Mesodermal cell (in vitro differentiated cells): ENCODE results near the gene LRRC36.

Experiments used
- H3K27ac ChIP-seq: 2 replicates; pipeline ENCODE4 v1.7.0; 2013; ENCODE audit warnings: mild to moderate bottlenecking, low read depth, low read length, moderate library complexity; ENCODE audit not compliant: severe bottlenecking
- H3K36me3 ChIP-seq: 2 replicates; pipeline ENCODE4 v1.7.1; 2013; ENCODE audit warnings: mild to moderate bottlenecking, low read length, moderate library complexity; ENCODE audit not compliant: control insufficient read depth, insufficient read depth
- H3K4me1 ChIP-seq: one replicate; pipeline ENCODE4 v1.7.1; 2013; ENCODE audit warnings: mild to moderate bottlenecking, low read length; ENCODE audit not compliant: insufficient read depth, control insufficient read depth, poor library complexity, severe bottlenecking
- H3K4me3 ChIP-seq: 2 replicates; pipeline ENCODE4 v1.7.0; 2013; ENCODE audit warnings: low read length, control low read depth, mild to moderate bottlenecking; ENCODE audit not compliant: insufficient read depth, poor library complexity, severe bottlenecking; ENCODE audit errors: extremely low read depth
- H3K9me3 ChIP-seq: 2 replicates; pipeline ENCODE4 v1.7.1; 2013; ENCODE audit warnings: mild to moderate bottlenecking, low read length, moderate library complexity; ENCODE audit not compliant: control insufficient read depth
- WGBS, 2 experiments: methylation state at CpG; one replicate each; pipeline ENCODE4 v1.1.5; 2013; ENCODE audit warnings: missing lambda C conversion rate in 2 of 2; ENCODE audit not compliant: insufficient coverage in 2 of 2; 5-methylcytosine and 5-hydroxymethylcytosine counted together

LRRC36 gene

GRCh38 chr16:67417333-67418061 is 90.9 kb downstream of the LRRC36 start:
- no peak overlapping the region for H3K4me3 ChIP-seq
- no peaks in the 10 kb centered on the region for H3K4me1 ChIP-seq
- no peak overlapping the region for H3K27ac ChIP-seq
- no peaks in the 10 kb centered on the region for H3K9me3 ChIP-seq
- H3K36me3 ChIP-seq, result no peaks in the 10 kb centered on the region
- WGBS, 2 experiments, result 83 to 93% methylated on average over 1 to 2 of the region's 2 CpGs

- Histone ChIP-seq H3K36me3 (no peaks in the 10 kb centered on the region), H3K9me3 (no peaks in the 10 kb centered on the region), H3K4me1 (peaks cover 5% of the 10 kb centered on the region), H3K27ac (no peak overlapping the region), H3K4me3 (no peak overlapping the region)
- 89 to 94% methylated on average over 2 of the region's 3 CpGs for WGBS, 2 experiments
Observed at GRCh38 chr16:67419502-67419901, 92.9 kb downstream of the LRRC36 start.

- peaks cover 5% of the 10 kb centered on the region for H3K4me1 ChIP-seq
- no peaks in the 10 kb centered on the region for H3K36me3 ChIP-seq
- WGBS, 2 experiments, result 77 to 100% methylated on average over 1 of the region's 3 CpGs
- H3K27ac ChIP-seq, result no peak overlapping the region
- H3K4me3 ChIP-seq, result no peak overlapping the region
- H3K9me3 ChIP-seq, result no peaks in the 10 kb centered on the region
Observed at GRCh38 chr16:67419931-67420330, 93.3 kb downstream of the LRRC36 start.

DNA sequence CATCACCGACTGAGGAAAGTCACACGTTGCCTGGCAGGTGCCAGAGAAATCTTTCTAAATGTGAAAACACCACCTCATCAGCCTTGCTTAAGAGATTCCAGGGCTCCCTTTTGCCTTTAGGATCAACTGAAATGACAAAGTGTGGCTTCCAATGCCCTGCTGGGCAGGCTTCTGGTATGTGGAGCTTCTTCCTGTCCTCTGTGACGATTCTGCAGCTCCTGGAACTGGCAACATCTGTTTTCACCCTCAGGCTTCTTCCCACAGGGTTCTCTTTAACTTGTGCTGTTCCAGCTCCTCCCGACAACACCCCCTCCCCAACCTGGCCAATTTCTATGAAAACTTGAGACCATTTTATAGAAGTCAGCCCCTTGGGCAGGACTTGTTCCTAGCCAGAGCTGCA is 94.4 kb downstream of the LRRC36 start:
- H3K9me3 ChIP-seq, result no peaks in the 10 kb centered on the region
- H3K27ac ChIP-seq, result no peak overlapping the region
- WGBS, 2 experiments, result 53 to 81% methylated on average over 4 of the region's 4 CpGs
- no peak overlapping the region for H3K4me3 ChIP-seq
- no peaks in the 10 kb centered on the region for H3K36me3 ChIP-seq
- peaks cover 8% of the 10 kb centered on the region for H3K4me1 ChIP-seq

GRCh38 chr16:67423015-67423414 is 96.4 kb downstream of the LRRC36 start:
- H3K4me3 ChIP-seq, result no peak overlapping the region

DNA sequence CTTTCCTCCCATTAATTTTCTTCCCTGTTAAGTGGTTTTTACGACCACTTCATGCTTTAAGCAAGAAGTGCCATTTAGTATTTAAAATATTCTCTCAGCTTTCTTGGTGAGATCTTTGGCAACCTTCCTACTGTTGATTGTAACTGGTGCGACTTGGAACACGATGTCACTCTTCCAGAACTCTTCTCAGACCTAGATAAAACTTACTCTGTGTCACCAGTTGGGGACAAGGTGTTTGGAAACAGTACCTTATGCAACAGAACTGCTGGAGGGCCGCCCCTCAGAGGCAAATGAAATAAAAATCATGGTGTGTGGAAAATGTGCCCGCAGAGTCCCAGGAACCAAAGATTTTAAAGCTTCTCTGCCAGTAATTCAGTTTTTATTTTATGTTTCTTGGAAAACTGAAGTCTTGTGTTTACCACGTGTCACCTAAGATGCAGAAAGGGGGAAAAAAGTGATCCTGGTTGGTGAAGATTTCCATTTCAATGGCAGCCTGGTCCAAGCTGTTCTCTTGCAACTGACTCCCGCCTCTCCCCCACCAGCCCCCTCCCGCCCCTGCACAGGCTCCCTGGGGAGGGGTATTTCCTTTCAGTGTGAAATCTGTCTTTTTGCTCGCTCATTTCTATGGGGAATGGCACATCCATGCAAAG is 97.1 kb downstream of the LRRC36 start:
- H3K27ac ChIP-seq, result no peak overlapping the region
- peaks cover 8% of the 10 kb centered on the region for H3K4me1 ChIP-seq
- H3K4me3 ChIP-seq, result no peak overlapping the region
- no peaks in the 10 kb centered on the region for H3K36me3 ChIP-seq
- H3K9me3 ChIP-seq, result no peaks in the 10 kb centered on the region
- WGBS, 2 experiments, result 14 to 22% methylated on average over 2 of the region's 9 CpGs

More at GRCh38 chr16:67423015-67423414, 96.4 kb downstream of the LRRC36 start:
- Histone ChIP-seq H3K9me3 (no peaks in the 10 kb centered on the region), H3K27ac (no peak overlapping the region), H3K36me3 (no peaks in the 10 kb centered on the region), H3K4me1 (peaks cover 8% of the 10 kb centered on the region)
- 84 to 92% methylated on average over 5 of the region's 5 CpGs for WGBS, 2 experiments

DNA sequence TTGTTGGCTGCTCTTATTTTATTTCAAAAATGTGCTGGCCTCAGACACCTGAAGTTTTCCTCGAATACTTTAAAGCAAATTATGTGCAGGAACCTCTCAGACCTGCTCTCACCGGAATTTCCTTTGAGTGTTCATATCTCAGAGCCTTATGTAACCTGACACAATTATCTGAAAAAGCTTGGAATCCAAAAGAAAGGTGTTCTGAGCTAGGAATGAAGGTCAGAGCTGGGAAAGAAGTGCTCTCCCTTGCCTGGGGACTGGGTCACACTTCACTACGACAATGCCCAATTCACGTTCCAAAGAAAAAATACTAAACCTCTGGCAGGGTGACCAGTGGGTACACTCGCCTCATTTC is 97.6 kb downstream of the LRRC36 start:
- 25 to 40% methylated on average over 2 to 5 of the region's 5 CpGs for WGBS, 2 experiments
- H3K36me3 ChIP-seq, result no peaks in the 10 kb centered on the region
- peaks cover 8% of the 10 kb centered on the region for H3K4me1 ChIP-seq
- H3K4me3 ChIP-seq, result no peak overlapping the region
- no peak overlapping the region for H3K27ac ChIP-seq
- no peaks in the 10 kb centered on the region for H3K9me3 ChIP-seq

DNA sequence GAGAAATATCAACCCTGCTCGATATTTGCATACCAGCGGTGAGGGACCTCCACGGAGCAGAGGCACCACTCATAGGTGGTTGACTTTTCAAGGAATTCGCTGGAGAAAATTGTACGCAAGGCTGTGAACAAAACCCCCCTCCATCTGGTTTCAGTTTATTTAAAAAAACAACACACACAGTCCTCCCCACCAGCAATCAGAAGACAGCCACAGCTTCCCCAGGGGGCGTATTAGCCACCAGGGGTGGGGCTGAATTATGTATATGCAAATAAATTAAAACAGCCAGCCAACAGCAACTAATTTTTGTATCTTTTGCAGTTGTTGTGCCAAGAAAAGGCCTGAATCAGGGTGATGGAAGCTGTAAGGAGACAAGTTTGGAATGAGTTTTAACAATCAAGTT is 98.4 kb downstream of the LRRC36 start:
- Histone ChIP-seq H3K27ac (no peak overlapping the region), H3K36me3 (no peaks in the 10 kb centered on the region), H3K4me3 (no peak overlapping the region), H3K4me1 (peaks cover 8% of the 10 kb centered on the region), H3K9me3 (no peaks in the 10 kb centered on the region)
- WGBS, 2 experiments, result 24 to 27% methylated on average over 3 of the region's 6 CpGs

- 85 to 89% methylated on average over 3 of the region's 4 CpGs for WGBS, 2 experiments
- Histone ChIP-seq H3K9me3 (no peaks in the 10 kb centered on the region), H3K27ac (no peak overlapping the region), H3K4me1 (peaks cover 8% of the 10 kb centered on the region), H3K36me3 (no peaks in the 10 kb centered on the region), H3K4me3 (no peak overlapping the region)
Observed at GRCh38 chr16:67425580-67425979, 99.0 kb downstream of the LRRC36 start.

- Histone ChIP-seq H3K4me1 (peaks cover 8% of the 10 kb centered on the region), H3K4me3 (no peak overlapping the region), H3K27ac (no peak overlapping the region), H3K36me3 (no peaks in the 10 kb centered on the region), H3K9me3 (no peaks in the 10 kb centered on the region)
- 92 to 100% methylated on average over 4 to 6 of the region's 7 CpGs for WGBS, 2 experiments
Observed at GRCh38 chr16:67426022-67426421, 99.4 kb downstream of the LRRC36 start.

DNA sequence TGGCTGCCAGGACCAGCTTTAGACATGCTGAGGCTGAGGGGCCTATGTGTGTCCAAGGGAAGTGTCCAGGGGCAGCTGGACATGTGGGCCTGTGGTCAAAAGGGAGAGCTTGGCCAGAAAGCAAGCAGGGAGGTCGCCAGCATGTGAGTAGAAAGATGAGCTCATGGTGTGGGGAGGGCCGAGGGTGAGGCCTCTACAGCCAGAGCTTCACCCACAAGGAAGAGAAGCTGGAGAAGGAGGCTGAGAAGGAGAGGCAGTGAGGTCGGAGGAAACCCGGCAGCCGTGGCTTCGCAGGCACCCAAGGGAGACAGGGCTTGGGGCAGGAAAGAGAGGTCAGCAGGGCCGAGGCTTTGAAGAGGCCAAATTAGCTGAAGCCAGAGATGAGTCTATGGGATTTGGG is 100.3 kb downstream of the LRRC36 start:
- Histone ChIP-seq H3K4me1 (peaks cover 8% of the 10 kb centered on the region), H3K9me3 (no peaks in the 10 kb centered on the region), H3K36me3 (no peaks in the 10 kb centered on the region), H3K27ac (no peak overlapping the region), H3K4me3 (no peak overlapping the region)
- WGBS, 2 experiments, result 85 to 89% methylated on average over 4 to 7 of the region's 7 CpGs
